Activated CD4-positive, alpha-beta T cell treated with anti-CD3 and anti-CD28 coated beads, Interleukin-2, Interleukin-4, amounts not matched to agents 100 ng/mL and 50 ng/mL, durations not matched to agents 16 hours and 8 hours (primary cell): ENCODE results near the gene ATP23.

Experiments
- DNase-seq: peaks from one replicate; pipeline ENCODE4 v3.0.0-alpha.2; 2020; ENCODE audit warnings: low spot score

ATP23 gene

DNA sequence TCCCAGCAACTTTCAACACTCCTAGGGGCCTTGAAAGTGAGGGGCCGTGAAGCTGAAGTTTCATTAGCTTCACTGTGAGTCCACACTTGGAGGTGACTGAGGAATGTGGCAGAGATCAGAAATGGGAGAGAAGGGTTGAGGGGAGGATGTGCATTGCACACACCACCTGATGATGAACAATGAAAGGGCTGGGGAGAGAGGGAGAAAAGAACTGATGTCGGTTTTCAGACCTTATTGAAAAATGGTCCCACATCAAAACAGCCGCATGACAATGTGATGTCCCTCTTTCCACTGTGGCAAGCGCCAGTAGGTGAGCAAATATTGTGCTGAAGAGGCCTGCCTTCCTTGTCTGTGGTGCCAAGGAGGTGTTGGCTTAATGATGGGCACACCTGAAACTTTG is 32.3 kb upstream of the ATP23 start:
- DNase-seq: no peak

DNA sequence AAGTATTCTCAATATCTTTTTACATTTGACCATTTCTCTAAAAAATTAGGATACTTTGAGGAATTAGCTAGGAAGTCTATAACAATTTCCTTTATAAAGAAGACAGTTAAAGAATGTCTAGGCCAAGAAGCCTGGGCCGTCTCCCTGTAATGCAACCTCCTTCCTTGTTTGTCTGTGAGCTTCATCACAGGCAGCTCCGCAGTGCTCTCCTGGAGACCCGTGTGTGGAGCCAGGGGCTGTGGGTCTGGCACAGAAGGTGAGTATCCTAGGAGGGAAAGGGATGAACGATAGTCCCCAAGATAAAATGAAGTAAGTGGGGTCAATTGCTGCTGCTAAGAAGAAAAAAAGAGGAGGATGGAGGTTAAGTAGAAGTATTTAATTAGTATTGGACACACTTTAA is 31.8 kb upstream of the ATP23 start:
- DNase-seq: no peak

DNA sequence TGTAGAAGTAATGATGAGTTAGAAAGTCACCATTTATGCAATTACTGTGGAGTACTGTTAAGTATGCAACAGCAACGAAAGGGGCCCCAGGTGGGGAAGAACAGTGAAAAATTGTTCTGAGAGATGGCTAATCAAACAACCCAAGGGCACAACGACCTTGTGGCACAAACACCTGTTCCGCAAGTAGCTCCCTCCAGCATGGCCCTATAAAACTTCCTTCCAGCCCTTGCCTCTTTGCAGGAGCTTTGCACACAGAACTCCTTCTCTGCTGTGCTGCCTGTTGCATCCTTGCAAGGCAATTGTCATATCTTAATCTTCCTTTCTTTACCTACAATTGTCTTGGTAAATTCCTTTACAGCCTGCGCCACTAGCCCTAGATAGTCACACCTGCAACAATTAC is 23.2 kb upstream of the ATP23 start:
- no peak for DNase-seq

DNA sequence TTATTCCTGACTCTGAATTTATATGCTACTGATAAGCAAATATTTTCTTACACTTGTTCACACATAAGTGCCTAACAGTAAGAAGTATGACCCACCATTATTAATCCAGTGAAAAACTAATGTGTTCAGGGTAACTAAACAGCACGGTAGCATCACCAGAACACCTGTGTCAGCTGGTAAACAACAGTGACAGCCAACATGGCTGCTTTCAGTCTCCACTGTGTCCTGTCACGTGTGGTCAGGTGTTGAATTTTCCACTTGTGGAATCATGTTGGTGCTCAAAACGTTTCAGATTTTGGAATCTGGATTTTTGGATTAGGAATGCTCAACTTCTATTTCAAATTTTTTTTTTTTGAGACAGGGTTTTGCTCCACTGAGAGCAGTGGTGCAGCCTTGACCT is 14.3 kb upstream of the ATP23 start:
- DNase-seq: no peak

DNA sequence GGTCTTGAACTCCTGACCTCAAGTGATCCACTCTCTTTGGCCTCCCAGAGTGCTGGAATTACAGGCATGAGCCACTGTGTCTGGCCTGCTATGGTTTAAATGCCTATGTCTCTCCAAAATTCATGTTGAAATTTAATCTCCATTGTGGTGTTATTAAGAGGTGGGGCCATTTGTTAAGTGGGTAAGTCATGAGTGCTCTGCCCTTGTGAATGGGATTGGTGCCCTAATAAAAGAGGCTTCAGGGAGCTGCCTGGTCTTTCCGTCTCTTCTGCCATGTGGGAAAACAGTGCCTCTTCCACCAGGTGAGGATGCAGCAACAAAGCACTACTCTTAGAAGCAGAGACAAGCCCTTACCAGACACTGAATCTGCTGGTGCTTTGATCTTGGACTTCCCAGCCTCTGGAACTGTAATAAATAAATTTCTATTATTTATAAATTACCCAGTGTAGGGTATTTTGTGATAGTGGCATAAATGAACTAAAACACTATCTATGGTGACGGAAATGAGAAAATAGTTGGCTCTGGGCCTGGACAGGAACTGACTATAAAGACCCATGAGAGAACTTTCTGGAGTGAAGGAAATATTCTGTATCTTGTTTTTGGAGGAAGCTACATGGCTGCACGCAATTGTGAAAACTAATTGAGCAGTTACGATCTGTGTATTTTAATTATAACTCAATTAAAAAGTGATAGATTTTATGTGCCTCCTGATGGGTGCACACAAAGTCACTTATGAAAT is 12.1 kb upstream of the ATP23 start:
- no peak for DNase-seq

DNA sequence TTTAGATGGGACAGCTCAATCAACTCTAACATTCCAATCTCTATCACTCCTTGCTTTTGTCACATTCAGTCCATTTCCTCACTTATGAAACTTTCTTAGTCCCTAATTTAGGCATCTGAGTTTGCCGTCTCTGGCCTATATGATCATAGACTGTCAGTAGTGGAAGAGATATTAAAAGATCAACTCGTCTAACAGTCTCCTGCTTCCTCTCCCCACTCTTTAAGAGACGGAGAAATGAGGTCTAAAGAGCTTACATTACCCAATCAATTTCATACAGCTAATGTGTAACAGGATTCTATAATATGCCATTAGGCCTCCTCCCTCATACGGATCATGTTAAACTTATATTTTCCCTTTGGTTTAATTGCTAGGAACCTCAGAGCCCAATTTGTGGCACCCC is 6.5 kb upstream of the ATP23 start:
- DNase-seq: no peak

DNA sequence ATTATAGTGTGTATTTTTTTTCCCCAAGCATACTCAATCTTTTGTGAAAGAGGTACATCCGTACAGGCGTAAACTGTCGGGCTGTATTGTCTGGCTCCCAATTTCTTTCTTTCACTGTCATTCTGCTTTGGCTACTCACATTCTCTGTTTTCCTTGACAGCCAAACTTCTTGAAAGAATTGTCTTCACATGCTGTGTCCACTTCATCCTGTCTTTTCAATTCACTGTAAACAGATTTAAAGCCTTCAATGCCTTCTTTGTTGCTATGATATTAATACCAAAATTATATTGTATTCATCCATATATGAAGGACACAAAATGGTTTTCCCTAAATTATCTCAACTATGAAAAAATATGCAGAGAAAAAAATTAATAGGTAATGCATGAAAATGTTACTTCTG is 6.0 kb upstream of the ATP23 start:
- no peak for DNase-seq

DNA sequence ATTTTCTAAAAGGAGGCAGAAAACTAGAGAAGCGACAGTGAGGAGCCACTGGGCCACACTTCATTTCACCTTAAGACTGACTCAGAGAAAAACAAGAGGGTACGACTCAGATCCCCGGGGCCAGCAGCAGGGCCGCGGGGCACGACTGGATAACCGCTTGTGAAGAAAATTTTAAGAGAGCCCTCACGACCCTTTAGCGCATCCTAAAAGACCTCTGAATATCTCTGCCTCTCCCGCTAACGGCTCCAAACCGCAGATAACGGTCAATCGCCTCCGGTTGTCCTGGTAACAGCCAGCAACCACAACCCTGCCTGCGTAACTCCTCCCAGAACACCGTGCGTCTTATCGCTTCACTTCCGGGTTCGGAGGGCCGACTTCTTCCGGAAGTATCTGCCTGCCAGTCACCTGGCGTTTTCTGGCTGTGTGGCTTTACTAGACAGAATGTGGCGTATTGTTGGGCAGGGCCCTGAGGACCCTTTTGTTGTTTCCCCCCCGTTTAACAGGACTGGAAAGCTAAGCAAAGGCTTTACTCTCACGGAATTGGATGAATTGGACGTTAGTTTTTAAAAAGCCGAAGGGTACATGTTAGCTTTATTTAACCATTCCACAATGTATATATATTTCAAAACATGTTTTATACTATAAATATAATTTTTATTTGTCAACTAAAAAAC is 5.4 kb upstream of the ATP23 start:
- peak; percentile 97 for DNase-seq

DNA sequence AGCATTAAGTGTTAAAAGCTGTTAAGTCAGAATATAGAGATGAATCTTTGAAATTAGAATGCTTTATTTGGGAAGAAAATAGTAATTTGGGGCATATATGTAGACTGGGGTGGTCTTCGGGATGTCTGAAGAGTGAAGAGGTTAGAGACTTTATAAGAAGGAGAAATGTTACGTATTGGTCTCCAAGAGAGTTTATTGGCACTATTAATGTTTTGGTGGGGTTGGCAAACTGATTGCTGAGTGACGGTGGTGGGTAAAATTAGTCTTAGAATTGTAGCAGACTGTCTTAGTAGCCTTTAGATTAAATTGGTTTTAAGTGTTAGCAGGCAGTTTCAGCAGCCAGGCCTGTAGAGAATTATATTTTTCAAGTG is 4.9 kb upstream of the ATP23 start:
- no peak for DNase-seq

DNA sequence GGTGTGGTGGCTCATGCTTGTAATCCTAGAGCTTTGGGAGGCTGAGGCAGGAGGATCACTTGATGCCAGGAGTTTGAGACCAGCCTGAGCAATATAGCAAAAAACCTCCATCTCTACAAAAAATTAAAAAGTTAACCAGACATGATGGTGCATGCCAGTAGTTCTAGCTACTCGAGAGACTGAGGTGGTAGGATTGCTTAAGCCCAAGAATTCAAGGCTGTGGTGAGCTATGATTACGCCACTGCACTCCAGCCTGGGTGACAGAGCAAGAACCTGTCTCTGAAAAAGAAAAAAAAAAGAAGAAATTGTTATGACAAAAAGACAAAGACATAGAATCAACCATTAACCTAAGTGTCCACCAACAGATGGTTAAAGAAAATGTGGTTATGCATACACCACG is 2.1 kb upstream of the ATP23 start:
- DNase-seq: no peak

DNA sequence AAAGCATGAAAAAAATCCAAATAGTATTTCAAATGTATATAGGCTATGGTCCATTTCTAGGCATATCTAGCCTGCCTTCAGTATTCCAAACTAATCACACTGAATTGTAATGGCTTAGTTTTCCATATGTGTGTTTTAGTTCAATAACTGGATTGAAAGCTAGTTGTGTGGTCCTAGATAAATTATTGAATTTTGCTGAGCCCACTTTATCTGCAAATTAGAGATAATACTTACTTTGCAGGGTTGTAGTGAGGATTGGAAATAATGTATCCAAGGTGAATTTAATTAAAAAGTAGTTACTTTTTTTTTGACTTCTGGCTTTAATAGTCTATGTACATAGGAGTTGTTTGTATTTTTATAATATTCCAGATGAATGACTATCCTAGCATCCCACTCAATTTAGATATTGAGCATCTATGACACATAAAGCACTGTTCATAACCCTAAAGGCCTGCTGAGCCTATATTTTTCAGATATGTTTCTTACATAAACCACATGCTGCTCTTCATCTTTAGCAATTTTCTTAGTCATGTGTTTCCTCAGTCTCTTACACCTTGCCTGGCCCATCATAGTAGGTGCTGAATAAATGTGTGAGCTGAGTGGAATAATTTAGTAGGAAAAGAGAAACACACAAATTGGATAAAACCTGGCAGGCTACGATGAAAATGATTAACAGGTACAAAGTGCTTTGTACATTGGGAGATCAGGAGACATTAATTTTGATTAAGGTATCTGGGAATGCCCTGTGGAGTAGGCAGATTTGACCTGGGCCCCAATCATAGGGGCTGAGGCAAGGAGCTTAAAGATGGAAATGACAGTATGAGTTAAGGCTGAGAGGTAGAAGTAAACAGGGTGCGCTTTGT is 1.1 kb upstream of the ATP23 start:
- no peak for DNase-seq

DNA sequence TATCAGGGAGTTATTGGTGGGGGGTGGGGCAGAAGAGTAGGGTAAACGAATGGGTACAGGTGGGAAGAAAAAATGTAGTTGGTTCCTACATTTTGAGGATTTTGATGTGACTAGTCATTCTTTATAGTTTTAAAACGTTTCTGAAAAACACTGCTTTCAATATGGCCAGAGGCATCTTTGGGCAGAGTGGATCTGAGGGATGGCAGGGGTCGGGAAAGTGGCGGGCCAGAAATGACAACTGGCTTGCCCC is 527 bp upstream of the ATP23 start:
- no peak for DNase-seq

DNA sequence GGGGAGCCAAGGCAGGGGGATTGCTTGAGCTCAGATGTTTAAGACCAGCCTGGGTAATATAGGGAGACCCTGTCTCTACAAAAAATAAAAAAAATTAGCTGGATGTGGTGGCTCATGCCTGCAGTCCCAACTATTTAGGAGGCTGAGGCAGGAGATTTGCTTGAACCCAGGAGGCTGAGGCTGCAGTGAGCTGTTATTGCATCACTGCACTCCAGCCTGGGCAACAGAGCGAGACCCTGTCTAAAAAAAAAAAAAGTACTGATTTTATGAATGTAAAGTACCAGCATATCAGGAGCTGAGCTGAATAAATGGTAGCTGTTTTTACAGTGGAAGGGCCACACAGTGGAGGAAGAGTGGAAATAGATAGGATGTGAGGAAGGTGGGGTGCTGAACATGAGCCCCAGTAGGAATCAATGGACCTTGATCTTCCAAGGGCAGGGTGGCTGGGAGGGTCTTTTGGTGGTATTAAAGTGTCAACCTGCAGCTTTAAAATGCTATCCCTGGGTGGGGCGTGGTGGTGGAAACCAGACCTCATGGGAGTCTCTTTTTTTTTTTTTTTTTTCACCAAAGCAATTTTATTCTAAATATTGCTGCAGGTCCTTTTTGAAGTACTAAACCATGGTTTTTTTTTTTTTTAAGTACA is 2.2 kb downstream of the ATP23 start:
- no peak for DNase-seq

DNA sequence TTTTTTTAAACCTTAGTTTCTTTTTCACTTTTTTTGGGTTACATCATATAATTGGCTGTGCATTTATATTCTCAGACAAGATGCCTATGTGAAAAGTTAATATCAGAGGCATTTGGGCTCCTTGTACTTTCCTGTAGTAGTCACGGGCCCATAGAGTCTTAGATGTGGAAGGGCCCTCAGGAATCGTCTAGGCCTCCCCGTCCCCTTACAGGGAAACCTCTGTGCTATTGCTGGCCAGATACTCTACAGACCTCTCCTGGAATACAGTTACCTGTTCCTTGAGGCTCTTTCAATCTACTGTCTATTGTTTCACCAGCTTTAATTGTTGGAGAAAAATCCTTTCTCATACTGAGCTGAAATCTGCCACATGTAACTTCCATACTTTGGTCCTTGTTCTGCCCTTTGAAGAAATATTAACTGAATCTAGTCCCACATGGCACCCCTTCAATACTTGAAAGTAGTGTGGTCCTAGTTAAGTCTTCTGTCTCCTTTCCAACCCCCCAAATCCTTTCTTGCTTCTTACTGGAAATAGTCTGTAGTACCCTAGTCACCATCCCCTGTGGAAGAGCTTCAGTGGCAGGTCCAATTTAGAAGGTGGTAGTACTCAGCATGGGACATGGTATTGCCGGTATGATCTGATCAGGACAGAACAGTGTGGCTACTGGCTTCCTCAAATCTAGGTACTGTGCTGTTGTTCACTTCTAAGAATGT is 3.1 kb downstream of the ATP23 start:
- DNase-seq: no peak

DNA sequence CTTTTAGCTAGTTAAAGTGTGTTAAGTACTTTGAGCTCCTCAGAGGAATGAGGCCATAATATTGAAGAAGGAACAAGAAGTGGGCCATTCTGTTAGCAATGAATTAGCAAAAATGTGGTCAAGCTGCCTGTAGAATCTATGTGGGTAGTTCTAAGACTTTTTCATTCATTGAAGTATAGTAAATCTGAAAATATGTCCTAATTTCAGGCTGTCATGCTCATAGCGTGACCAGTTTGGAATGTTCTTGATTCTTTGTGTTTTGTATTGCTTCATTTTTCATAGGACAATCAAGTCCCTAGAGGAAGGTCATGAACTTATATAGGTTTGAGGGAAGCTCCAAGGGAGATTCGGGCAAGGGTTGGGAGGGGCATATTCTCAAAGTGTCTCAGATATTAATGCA is 11.4 kb downstream of the ATP23 start:
- no peak for DNase-seq

DNA sequence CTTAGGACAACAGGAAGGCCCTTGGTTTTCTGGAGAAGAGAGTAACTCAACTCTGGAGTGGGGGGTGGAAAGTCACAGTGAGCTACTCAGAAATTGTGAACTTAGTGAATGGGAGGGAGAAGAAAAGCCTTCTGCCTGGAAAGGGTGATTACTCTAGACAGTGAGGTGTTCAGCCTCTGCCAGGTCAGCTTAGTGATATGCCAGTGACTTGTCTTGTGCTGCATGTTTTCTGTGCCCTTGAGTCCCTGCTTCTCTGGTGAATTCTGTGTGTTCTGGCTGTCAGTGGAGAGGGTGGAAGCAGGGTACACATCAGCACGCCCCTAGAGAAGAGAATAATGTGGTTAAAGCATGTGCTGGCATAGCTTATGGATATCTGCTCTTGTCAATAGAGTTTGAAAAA is 13.4 kb downstream of the ATP23 start:
- DNase-seq: no peak

DNA sequence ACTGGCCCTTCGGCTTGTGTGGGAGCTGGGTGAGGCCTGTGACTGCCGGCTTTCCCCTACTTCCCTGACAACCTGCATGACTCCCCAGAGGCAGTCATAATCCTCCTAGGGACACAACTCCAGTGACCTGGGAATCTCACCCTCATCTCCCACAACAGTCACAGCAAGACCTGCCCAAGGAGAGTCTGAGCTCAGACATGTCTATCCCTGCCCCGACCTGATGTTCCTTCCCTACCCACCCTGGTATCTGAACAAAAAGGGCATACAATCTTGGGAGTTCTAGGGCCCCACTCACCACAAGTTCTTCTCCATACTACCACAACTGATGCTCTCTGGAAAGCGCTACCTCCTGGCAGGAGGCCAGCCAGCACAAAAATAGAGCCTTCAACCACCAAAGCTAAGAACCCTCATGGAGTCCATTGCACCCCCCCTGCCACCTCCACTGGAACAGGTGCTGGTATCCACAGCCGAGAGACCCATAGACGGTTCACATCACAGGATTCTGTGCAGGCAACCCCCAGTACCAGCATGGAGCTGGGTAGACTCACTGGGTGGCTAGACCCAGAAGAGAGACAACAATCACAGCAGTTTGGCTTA is 16.8 kb downstream of the ATP23 start:
- DNase-seq: no peak

DNA sequence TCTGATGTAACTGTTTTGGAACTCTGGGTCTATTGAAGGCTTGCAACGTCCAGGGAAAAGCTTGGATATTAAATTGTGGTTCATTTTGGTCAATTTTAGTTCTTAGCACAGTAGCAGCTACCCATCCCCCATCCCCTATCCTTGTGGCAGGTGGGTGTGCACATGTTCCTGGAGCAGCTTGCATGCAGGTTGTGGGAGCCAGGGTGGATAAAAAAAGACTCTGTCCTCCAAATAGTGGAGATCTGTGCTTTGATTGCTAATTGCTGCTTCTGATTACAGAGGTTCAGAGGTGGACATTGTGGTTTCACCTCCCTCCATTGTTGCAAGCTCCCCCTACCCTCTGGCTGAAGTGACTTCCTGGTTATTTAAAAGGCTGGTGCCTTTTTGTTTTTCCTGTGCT is 23.1 kb downstream of the ATP23 start:
- DNase-seq: no peak

DNA sequence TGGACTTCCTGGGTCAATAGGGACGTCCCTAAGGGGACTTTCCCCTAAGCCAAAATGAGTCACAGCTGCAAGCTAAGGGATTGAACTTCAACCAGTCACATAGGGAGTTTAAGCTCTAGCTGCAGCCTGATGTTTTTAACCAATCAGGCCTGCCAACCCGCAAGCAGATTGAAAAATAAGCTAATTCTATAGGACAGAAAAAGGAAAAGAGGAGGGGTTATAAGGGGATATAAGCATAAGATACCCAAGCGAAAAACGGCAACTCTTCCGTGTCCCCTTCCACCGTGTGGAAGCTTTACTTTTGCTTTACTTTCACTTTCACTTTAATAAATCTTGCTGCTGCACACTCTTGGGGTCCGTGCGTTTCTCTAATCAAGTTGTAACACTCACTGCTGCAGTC is 24.4 kb downstream of the ATP23 start:
- no peak for DNase-seq

DNA sequence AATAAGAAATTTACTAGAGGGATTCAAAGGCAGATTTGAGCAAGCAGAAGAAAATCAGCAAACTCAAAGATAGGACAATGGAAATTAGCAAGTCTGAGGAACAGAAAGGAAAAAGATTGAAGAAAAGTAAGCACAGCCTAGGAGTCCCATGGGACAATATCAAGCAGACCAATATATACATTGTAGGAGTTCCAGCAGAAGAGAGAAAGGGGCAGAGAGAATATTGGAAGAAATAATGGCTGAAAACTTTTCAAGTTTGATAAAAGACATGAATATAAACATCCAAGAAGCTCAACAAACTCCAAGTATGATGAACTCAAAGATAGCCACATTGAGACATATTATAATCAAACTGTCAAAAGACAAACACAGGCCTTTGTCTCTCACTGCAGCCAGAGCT is 25.2 kb downstream of the ATP23 start:
- DNase-seq: no peak

DNA sequence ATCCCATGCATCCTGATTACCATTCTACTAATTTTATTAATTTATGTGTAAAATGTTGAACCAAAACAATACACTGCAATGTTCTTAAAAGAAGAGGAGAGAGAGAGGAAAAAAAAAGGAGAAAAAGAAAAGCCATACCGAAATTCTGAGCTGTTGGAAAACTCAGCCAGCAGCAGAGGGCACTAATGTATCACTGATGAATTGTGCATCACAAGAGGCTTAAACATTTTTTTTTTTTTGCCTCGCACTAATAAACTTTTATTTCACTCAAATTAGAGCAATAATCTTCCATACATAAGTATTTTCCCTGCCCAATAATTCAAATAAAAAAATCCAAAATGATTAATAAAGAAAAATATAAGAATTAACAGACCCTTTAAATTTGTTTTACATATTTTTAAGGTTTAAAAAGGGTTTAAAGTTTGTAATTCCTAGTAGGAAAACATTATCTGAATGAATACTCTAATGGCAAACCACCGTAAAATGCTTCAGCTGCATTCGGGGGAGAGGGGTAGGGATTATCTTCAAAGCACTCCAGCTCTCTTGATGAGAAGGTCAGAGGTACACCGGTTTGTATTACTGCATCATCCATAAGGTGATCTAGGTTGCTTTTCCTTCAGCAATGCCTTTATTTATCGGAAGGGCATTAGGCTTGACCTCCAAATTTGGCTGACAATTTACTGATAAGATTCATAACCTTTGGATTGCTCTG is 41.9 kb downstream of the ATP23 start:
- peak; percentile 12 for DNase-seq
